ENCODE measurements around the gene GLTP.
A peak's percentile ranks its signal among the peaks of the same experiment; 100 is the strongest.

The GLTP gene

GRCh38 chr12:109818253-109818652, 62.1 kb downstream of the GLTP start:
- DNase-seq, result no peak

- no peak for DNase-seq
These were observed 62.6 kb downstream of the GLTP start for GRCh38 chr12:109817627-109818231.

- DNase-seq, result no peak
These were observed 63.5 kb downstream of the GLTP start for GRCh38 chr12:109816870-109817269.

- DNase-seq, result no peak
These were observed 64.4 kb downstream of the GLTP start for GRCh38 chr12:109815757-109816617.

- no peak for DNase-seq
These were observed 65.1 kb downstream of the GLTP start for GRCh38 chr12:109815225-109815624.

GRCh38 chr12:109814600-109815150, 65.7 kb downstream of the GLTP start:
- no peak for DNase-seq

GRCh38 chr12:109813810-109814416, 66.4 kb downstream of the GLTP start:
- no peak for DNase-seq

GRCh38 chr12:109811624-109811995, 68.7 kb downstream of the GLTP start:
- DNase-seq, result no peak

- no peak for DNase-seq
These were observed 69.3 kb downstream of the GLTP start for GRCh38 chr12:109810954-109811623.

GRCh38 chr12:109808876-109809646, 71.3 kb downstream of the GLTP start:
- no peak for DNase-seq

GRCh38 chr12:109807954-109808643, 72.2 kb downstream of the GLTP start:
- DNase-seq, result no peak

GRCh38 chr12:109804820-109805761, 75.2 kb downstream of the GLTP start:
- peak; percentile 79 for DNase-seq

GRCh38 chr12:109803678-109804077, 76.7 kb downstream of the GLTP start:
- DNase-seq, result no peak

- DNase-seq, result no peak
These were observed 77.5 kb downstream of the GLTP start for GRCh38 chr12:109802828-109803227.

Data from eye (tissue), 1 donor.